Suppressor macrophage (primary cell): ENCODE data around the gene LRRC46.

Experiments used
- DNase-seq, 4 experiments: peaks; one replicate each; pipeline ENCODE4 v3.0.0-alpha.2; 2020 to 2022
- total RNA-seq, 17 experiments: gene quantifications; one replicate each; lab custom pipeline; 2026; ENCODE audit warnings: mixed read lengths in 6 of 17, inconsistent platforms in 3 of 17; lab: John Stamatoyannopoulos, UW

The LRRC46 gene
- total RNA-seq: 0 to 2.5 (median 0.13) reads per million in 17 experiments

- DNase-seq: peak; percentile 94 to 97 (median 96)
Observed at GRCh38 chr17:47831003-47831933, at the start of gene LRRC46, which contains the start of gene MRPL10. TSS of gene LRRC46 (plus strand) at chr17:47831670. CDS start at chr17:47831990, 320 bp downstream. TSS of gene MRPL10 (minus strand) at chr17:47831541. CDS start at chr17:47831511, 30 bp downstream.

GRCh38 chr17:47785538-47786123 lies 45.8 kb upstream of the LRRC46 start:
- peak in 3 of 4 experiments; percentile 22 to 38 (median 24) for DNase-seq

- peak; percentile 57 to 85 (median 68) for DNase-seq
Observed at GRCh38 chr17:47789611-47790561, 41.6 kb upstream of the LRRC46 start.

GRCh38 chr17:47791025-47791424 lies 40.4 kb upstream of the LRRC46 start:
- DNase-seq: no peak

- DNase-seq: no peak
Observed at GRCh38 chr17:47792457-47792856, 39.0 kb upstream of the LRRC46 start.

- DNase-seq: no peak
Observed at GRCh38 chr17:47792979-47793378, 38.5 kb upstream of the LRRC46 start.

- DNase-seq: peak in 2 of 4 experiments; percentile 19 to 29
Observed at GRCh38 chr17:47797797-47798196, 33.7 kb upstream of the LRRC46 start.

- DNase-seq: no peak
Observed at GRCh38 chr17:47800686-47801085, 30.8 kb upstream of the LRRC46 start.

- no peak for DNase-seq
Observed at GRCh38 chr17:47801176-47801765, 30.2 kb upstream of the LRRC46 start.

- DNase-seq: no peak
Observed at GRCh38 chr17:47801906-47802305, 29.6 kb upstream of the LRRC46 start.

GRCh38 chr17:47802341-47803022 lies 29.0 kb upstream of the LRRC46 start:
- DNase-seq: peak; percentile 25 to 62 (median 54)

GRCh38 chr17:47803201-47803600 lies 28.3 kb upstream of the LRRC46 start:
- DNase-seq: no peak

GRCh38 chr17:47803751-47804150 lies 27.7 kb upstream of the LRRC46 start:
- no peak for DNase-seq

GRCh38 chr17:47804461-47804860 lies 27.0 kb upstream of the LRRC46 start:
- no peak for DNase-seq

- DNase-seq: no peak
Observed at GRCh38 chr17:47806026-47806912, 25.2 kb upstream of the LRRC46 start.

GRCh38 chr17:47806913-47807255 lies 24.6 kb upstream of the LRRC46 start:
- DNase-seq: no peak

- DNase-seq: no peak
Observed at GRCh38 chr17:47807421-47807820, 24.0 kb upstream of the LRRC46 start.

GRCh38 chr17:47808036-47808829 lies 23.2 kb upstream of the LRRC46 start:
- no peak for DNase-seq

GRCh38 chr17:47808830-47809480 lies 22.5 kb upstream of the LRRC46 start:
- DNase-seq: no peak
